ENCODE measurements around the gene PELI3.

DNA sequence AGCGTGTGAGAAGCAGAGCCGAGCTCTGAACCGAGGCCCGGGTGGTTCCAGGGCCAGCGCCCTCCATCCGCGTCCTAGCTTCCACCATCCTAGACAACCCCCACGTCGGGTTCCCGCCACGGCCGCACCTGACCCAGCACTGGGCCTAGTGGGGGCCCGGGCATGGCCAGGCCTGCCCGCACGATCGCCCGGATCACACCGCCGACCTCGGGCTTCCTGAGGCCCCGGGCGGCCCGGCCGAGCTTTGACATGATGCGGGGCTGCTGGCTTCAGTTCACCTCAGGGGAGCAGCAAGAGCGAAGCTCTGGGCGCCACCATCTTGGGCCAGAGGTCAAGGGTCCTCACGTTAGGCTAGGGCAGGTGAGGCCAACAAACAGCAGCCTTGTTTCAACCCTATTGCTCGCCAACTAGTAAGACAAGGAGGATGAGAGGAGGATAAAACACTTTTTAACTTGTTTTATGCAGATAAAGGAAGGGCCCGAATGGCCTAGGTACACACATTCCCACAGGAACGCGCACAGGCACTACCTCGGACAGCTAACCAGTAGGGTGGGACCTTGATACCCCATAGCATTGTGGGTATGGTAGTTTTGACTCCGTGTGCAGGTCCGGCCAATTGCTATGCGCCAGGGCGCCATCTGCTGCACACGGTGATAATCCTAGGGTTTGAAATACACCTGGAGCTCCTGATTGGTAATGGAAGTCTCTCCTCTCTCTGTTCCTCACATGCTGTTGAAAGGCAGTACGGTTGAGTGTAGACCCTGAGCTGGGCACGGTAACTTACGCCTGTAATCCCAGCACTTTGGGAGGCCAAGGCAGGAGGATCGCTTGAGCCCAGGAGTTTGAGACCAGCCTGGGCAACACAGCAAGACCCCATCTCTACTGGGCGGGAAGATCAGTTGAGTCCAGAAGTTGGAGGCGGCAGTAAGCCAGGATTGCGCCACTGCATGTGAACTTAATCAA lies 27.9 kb upstream of the PELI3 start, which contains the start of gene MRPL11:
- TF ChIP-seq, protein P1, sequence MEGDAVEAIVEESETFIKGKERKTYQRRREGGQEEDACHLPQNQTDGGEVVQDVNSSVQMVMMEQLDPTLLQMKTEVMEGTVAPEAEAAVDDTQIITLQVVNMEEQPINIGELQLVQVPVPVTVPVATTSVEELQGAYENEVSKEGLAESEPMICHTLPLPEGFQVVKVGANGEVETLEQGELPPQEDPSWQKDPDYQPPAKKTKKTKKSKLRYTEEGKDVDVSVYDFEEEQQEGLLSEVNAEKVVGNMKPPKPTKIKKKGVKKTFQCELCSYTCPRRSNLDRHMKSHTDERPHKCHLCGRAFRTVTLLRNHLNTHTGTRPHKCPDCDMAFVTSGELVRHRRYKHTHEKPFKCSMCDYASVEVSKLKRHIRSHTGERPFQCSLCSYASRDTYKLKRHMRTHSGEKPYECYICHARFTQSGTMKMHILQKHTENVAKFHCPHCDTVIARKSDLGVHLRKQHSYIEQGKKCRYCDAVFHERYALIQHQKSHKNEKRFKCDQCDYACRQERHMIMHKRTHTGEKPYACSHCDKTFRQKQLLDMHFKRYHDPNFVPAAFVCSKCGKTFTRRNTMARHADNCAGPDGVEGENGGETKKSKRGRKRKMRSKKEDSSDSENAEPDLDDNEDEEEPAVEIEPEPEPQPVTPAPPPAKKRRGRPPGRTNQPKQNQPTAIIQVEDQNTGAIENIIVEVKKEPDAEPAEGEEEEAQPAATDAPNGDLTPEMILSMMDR (IDR thresholded peaks at IDR 0.05) = peak; percentile 68
- no peak for TF ChIP-seq EZH2 (IDR thresholded peaks at IDR 0.05)
- TF ChIP-seq EZH2phosphoT487 (IDR thresholded peaks at IDR 0.05) = no peak
